KMS-11 (cell line): Measurements from ENCODE around the gene ATP13A4.

ENCODE experiments used
- H2AFZ ChIP-seq: fragments of 200-600 bp; sonication (generic); 2 replicates; pipeline ENCODE4 v1.6.1; 2016; ENCODE audit warnings: antibody characterized with exemption, mixed run types, low read depth
- H3K27ac ChIP-seq: fragments of 200-600 bp; sonication (generic); 2 replicates; pipeline ENCODE4 v1.6.1; 2016; ENCODE audit warnings: mild to moderate bottlenecking, mixed run types
- H3K27me3 ChIP-seq: fragments of 200-600 bp; sonication (generic); 2 replicates; pipeline ENCODE4 v1.6.1; 2017; ENCODE audit warnings: mild to moderate bottlenecking, low read depth, mixed run types, moderate library complexity; ENCODE audit not compliant: insufficient read depth
- H3K36me3 ChIP-seq: fragments of 200-600 bp; sonication (generic); 2 replicates; pipeline ENCODE4 v1.6.1; 2017; ENCODE audit warnings: mild to moderate bottlenecking, mixed run types; ENCODE audit not compliant: insufficient read depth
- H3K4me1 ChIP-seq: fragments of 200-600 bp; sonication (generic); 2 replicates; pipeline ENCODE4 v1.6.1; 2016; ENCODE audit warnings: mild to moderate bottlenecking, low read depth, mixed run types; ENCODE audit not compliant: poor library complexity, severe bottlenecking
- H3K4me2 ChIP-seq: fragments of 200-600 bp; sonication (generic); 2 replicates; pipeline ENCODE4 v1.7.0; 2016; ENCODE audit warnings: mild to moderate bottlenecking, mixed run types
- H3K4me3 ChIP-seq: fragments of 200-600 bp; sonication (generic); IDR thresholded peaks from 2 replicates; pipeline ENCODE4 v1.6.1; 2017; ENCODE audit warnings: low read depth, low read length, mixed read lengths; ENCODE audit not compliant: insufficient read depth
- H3K79me2 ChIP-seq: fragments of 200-600 bp; sonication (generic); 2 replicates; pipeline ENCODE4 v1.6.1; 2016; ENCODE audit warnings: low read depth, mixed run types; ENCODE audit not compliant: insufficient read depth
- H3K9ac ChIP-seq: fragments of 200-600 bp; sonication (generic); 2 replicates; pipeline ENCODE4 v1.6.1; 2016; ENCODE audit warnings: mild to moderate bottlenecking, mixed run types
- H4K20me1 ChIP-seq: fragments of 200-600 bp; sonication (generic); 2 replicates; pipeline ENCODE4 v1.6.1; 2016; ENCODE audit warnings: mild to moderate bottlenecking, mixed run types; ENCODE audit not compliant: insufficient read depth
- TF ChIP-seq, protein P1 (sequence below): fragments of 200-600 bp; sonication (generic); conservative IDR thresholded peaks from 2 replicates; pipeline ENCODE4 v1.6.1; 2017; ENCODE audit warnings: low read depth, mild to moderate bottlenecking, antibody characterized with exemption, low read length, moderate library complexity, mixed read lengths

The ATP13A4 gene

DNA sequence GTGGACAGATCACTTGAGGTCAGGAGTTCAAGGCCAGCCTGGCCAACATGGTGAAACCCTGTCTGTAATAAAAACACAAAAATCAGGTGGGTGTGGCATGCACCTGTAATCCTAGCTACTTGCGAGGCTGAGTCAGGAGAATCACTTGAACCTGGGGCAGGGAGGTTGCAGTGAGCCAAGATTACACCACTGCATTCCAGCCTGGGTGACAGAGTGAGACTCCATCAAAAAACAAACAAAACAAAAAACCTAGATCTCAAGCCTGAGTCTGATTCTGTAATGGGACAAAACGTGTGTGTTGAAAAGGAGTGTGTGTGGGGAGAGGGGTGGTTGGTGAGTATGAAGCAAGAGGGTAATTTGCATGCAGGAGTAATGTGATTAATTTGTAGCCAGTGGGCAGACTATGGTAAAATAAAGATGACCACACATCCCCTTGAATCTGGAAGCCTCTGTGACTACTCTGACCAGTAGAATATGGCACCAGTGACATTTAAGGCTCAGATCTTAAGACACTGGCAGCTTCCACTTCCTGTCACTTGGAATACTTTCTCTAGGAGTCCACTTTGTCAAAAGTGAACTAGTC is 19.9 kb upstream of the ATP13A4 start:
- TF ChIP-seq, protein P1, sequence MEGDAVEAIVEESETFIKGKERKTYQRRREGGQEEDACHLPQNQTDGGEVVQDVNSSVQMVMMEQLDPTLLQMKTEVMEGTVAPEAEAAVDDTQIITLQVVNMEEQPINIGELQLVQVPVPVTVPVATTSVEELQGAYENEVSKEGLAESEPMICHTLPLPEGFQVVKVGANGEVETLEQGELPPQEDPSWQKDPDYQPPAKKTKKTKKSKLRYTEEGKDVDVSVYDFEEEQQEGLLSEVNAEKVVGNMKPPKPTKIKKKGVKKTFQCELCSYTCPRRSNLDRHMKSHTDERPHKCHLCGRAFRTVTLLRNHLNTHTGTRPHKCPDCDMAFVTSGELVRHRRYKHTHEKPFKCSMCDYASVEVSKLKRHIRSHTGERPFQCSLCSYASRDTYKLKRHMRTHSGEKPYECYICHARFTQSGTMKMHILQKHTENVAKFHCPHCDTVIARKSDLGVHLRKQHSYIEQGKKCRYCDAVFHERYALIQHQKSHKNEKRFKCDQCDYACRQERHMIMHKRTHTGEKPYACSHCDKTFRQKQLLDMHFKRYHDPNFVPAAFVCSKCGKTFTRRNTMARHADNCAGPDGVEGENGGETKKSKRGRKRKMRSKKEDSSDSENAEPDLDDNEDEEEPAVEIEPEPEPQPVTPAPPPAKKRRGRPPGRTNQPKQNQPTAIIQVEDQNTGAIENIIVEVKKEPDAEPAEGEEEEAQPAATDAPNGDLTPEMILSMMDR, result no peak
- Histone ChIP-seq H3K4me1 (no peaks in the 10 kb centered on the region), H3K4me2 (no peak overlapping the region), H4K20me1 (no peaks in the 10 kb centered on the region), H3K4me3 (no peak overlapping the region), H3K79me2 (no peaks in the 10 kb centered on the region), H3K9ac (no peak overlapping the region), H2AFZ (no peak overlapping the region), H3K27ac (no peak overlapping the region), H3K36me3 (no peaks in the 10 kb centered on the region), H3K27me3 (no peaks in the 10 kb centered on the region)

DNA sequence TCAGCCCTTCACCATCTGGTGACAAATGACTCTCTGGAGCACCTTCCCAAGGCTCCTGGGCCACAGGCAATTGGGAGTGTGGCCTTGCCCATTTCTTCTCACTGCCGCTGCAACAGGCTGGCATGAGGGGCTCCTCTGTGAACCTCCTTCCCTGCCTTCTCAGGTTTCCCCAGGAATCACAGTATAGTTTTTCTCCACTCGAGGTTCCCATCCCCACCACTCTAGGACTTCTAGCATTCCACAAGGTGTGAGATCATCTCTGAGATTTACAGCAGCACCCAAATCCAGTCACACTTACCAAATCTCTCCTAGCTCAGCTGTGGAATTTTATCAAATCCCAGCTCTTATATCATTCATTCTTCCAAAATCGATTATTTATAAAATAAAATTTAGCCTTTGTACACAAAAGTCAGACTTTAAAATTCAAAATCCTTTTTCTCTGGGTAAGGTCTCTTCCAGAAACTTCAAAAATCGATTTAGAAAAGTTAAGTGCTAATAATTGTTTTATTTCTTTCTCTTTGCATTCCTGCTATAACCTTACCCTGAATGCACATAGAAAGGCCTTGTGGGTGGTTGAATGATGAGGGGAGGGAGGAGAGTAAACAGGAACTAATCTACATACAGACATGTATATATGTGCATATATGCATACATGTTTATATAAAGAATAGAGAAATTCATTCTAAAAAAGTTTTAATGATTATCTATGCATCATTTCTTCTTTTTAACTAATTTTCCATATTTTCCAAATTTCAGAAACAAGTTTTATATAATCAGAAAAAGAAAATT is 18.9 kb upstream of the ATP13A4 start:
- Histone ChIP-seq H3K4me2 (no peak overlapping the region), H4K20me1 (no peaks in the 10 kb centered on the region), H3K27ac (no peak overlapping the region), H3K27me3 (no peaks in the 10 kb centered on the region), H3K79me2 (no peaks in the 10 kb centered on the region), H3K9ac (no peak overlapping the region), H3K36me3 (no peaks in the 10 kb centered on the region), H3K4me1 (no peaks in the 10 kb centered on the region), H2AFZ (no peak overlapping the region), H3K4me3 (no peak overlapping the region)
- TF ChIP-seq, protein P1, result no peak

DNA sequence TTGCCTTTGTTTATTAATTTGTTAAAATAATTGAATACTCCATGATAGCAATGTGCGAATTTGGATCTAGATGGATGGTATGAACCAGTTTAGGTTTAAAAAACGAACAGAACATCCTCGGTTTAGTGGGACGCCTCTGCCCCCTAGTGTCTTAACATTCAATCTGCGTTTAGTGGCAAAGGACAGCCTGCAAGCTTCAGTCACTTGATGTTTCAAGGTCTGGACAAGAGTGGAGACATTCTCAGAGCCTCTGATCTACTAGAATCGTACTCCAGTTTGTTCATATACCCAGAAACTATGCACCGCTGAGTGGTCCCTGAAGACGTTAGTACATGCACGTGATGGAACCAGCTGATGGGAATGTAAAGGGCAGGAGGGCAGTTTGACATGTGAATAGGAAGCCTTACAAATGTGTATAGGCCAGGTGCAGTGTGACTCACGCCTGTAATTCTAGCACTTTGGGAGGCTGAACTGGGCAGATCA is 17.8 kb upstream of the ATP13A4 start:
- Histone ChIP-seq H3K4me3 (no peak overlapping the region), H3K4me2 (no peak overlapping the region), H3K27ac (no peak overlapping the region), H4K20me1 (no peaks in the 10 kb centered on the region), H3K9ac (no peak overlapping the region), H3K4me1 (no peaks in the 10 kb centered on the region), H3K36me3 (no peaks in the 10 kb centered on the region), H3K27me3 (no peaks in the 10 kb centered on the region), H3K79me2 (no peaks in the 10 kb centered on the region), H2AFZ (no peak overlapping the region)
- TF ChIP-seq, protein P1, result peak; percentile 95

DNA sequence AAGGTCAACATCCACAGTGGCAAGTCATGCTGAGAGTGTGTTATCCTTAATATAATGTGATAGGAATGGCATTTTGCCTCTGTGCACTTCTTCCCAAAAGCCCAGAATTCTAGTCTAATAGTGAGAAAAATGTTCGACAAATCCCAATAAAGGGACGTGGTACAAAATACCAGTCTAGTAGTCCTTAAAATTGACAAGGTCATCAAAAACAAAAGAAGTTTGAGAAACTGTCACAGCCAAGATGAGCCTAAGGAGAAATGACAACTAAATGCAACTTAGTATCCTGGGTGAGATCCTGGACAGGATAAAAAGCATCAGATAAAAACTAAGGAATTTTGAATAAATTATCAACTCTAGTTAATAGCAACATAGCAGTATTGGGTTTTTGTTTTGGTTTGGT is 14.4 kb upstream of the ATP13A4 start:
- no peak overlapping the region for H3K9ac ChIP-seq
- H3K79me2 ChIP-seq, result no peaks in the 10 kb centered on the region
- no peak overlapping the region for H3K27ac ChIP-seq
- no peaks in the 10 kb centered on the region for H3K27me3 ChIP-seq
- H3K4me2 ChIP-seq, result no peak overlapping the region
- TF ChIP-seq, protein P1, result no peak
- no peaks in the 10 kb centered on the region for H3K4me1 ChIP-seq
- no peaks in the 10 kb centered on the region for H3K36me3 ChIP-seq
- H4K20me1 ChIP-seq, result no peaks in the 10 kb centered on the region
- H2AFZ ChIP-seq, result no peak overlapping the region
- no peak overlapping the region for H3K4me3 ChIP-seq
